Measurements from ENCODE around the gene CBR4. TPM values are rescaled to one million over a fixed set of nuclear protein-coding genes. Genes with fewer than 3 reads are reported as not detected.

Gene CBR4
- total RNA-seq, 3 donors from 2014 or later = 19.8 to 46.0 (median 31.5) TPM

DNA sequence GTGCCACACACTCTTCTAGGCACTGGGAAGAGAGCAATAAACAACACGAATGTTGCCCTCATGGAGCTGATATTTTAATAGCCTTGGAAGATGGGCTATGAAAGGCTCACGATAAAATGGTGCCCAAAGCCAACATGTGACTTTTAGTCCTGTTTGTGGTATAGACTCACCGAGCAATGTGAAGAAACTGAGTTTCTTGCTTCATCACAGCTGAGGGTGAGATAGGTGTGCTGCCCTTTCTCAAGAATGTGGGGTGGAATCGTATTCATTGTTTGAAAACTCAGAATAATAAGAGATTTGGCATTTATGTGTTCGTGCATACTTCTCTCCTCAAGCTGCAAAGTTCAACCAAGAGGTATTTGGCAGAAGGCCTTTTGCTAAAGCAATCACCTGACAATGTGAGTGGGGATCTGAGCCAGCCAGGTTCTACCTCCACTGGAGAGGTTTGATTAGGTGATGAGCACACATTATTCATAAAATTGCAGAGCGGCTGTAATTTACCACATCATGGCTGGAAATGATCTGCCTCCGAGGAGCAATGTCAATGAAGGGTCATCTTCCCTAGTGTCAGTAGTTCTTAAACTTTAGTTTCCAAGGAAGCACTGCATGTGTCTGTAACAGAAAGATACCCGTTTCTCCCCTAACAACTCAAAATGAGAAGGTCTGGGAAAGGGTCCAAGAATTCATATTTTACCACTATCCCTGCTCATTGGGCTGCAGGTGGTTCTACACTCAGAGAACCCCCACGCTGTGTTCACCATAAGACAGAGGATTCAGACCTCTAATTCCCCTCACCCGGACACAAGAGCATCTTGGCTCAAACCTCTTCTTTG is 41.9 kb upstream of the CBR4 start:
- DNase-seq (ENCODE audit: low spot score in 2 of 2) = peak in 1 of 2 donors; percentile 64
- TF ChIP-seq POLR2A (IDR thresholded peaks at IDR 0.05) (no peak), CTCF (IDR thresholded peaks at IDR 0.05) (no peak)
- Histone ChIP-seq H3K4me1 (peaks cover 0 to 12% of the 10 kb centered on the region in 2 donors), H3K4me3 (no peak overlapping the region), H3K27me3 (no peaks in the 10 kb centered on the region), H3K9me3 (no peaks in the 10 kb centered on the region), H3K27ac (peak overlapping the region; percentile 38 to 81), H3K36me3 (no peaks in the 10 kb centered on the region)
- intact Hi-C loops (cut with DNase I; ENCODE audit: low total_unique reads) = no loop called here

DNA sequence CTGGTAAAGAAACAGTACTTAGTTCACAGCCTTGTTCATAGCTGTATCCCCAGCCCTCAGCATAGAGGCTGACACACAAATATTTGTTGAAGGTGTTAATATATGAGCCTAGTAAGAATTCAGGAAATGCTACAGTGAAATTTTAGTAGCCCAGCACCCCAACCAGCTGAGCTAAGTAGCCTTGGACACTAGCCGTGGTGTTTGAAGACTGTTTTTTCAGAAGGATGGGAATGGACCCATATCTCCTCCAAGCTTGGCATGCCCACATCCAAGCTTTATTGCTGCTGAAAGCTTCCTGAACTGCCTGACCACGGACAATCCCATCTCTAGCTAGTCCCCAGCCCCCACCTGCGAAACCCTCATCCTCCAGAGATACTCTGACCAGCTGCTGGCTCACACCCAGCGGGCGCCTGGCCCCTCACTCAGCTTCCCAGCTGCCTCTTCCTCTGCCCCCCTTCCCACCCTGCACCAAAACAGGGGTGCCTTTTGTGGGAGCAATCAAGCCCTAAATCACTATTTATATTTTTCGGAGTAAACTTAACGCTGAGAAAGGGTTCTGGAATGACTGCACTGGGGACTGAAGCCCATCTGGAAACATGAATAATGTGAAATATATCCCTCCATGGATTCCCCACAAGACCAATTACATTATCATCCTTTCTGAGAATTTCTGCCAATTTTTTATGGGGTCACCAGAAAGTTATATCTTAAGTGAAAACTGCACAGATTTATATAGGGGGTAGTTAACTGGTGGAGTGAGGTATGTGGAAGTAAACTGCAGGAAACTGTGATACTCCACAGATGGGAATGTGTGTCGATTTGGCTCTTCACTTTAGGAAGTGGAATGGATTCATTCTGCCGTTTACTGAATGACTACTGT is 41.1 kb upstream of the CBR4 start:
- Histone ChIP-seq H3K36me3 (no peaks in the 10 kb centered on the region), H3K27ac (peak overlapping the region; percentile 38 to 81), H3K27me3 (no peaks in the 10 kb centered on the region), H3K9me3 (no peaks in the 10 kb centered on the region), H3K4me3 (no peak overlapping the region), H3K4me1 (peaks cover 0 to 12% of the 10 kb centered on the region in 2 donors)
- intact Hi-C loops (cut with DNase I; ENCODE audit: low total_unique reads) = no loop called here
- TF ChIP-seq POLR2A (IDR thresholded peaks at IDR 0.05) (no peak), CTCF (IDR thresholded peaks at IDR 0.05) (no peak), POLR2AphosphoS5 (IDR thresholded peaks at IDR 0.05) (no peak)
- no peak for DNase-seq (ENCODE audit: low spot score in 2 of 2)

DNA sequence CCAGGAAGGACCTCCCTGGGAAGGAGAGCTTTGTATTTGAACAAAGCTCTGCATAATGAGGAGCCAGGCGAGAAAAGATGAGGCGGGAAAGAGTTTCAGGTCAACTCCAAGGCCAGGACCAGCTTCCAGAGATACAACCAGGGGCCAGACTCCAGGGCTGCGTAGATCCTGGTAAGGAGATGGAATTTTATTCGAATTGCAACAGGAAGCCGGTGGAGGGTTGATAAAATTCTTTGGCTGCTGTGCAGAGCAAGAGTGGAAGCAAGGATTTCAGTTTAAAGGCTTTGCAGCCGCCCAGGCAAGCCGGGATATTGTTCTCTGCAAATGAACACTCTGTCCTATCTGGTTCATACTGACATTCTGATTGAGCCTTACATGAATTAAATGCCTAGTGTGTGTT is 40.2 kb upstream of the CBR4 start:
- no peaks in the 10 kb centered on the region for H3K27me3 ChIP-seq
- H3K27ac ChIP-seq = peak overlapping the region in 1 of 2 donors; percentile 81
- H3K4me1 ChIP-seq = peaks cover 0 to 12% of the 10 kb centered on the region in 2 donors
- intact Hi-C loops (cut with DNase I; ENCODE audit: low total_unique reads) = no loop called here
- no peaks in the 10 kb centered on the region for H3K9me3 ChIP-seq
- no peaks in the 10 kb centered on the region for H3K36me3 ChIP-seq
- no peak for TF ChIP-seq POLR2AphosphoS5 (IDR thresholded peaks at IDR 0.05)
- no peak overlapping the region for H3K4me3 ChIP-seq
- no peak for DNase-seq (ENCODE audit: low spot score in 2 of 2)

DNA sequence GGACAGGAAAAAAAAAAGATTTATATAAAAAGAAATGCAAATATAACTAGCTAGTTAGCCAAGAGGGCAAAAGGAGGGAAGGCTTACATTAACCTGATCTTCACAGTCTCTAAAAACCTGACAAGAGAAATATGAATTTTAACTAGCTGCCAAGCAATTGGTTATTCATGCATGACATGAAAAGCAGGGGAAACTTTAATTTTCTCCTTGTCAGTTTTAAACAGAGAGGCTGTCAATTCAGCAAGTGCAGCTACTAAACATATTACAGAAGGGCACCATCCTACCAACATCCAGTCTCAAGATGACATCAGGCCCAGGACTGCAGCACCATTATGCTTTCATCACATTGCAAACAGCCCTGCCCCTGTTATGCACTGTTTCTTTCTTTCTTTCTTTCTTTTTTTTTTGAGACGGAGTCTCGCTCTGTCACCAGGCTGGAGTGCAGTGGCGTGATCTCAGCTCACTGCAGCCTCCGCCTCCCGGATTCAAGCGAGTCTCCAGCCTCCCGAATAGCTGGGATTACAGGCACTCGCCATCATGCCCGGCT is 38.9 kb upstream of the CBR4 start:
- H3K4me3 ChIP-seq = no peak overlapping the region
- no peaks in the 10 kb centered on the region for H3K9me3 ChIP-seq
- H3K4me1 ChIP-seq = peaks cover 0 to 12% of the 10 kb centered on the region in 2 donors
- H3K36me3 ChIP-seq = no peaks in the 10 kb centered on the region
- intact Hi-C loops (cut with DNase I; ENCODE audit: low total_unique reads) = no loop called here
- no peaks in the 10 kb centered on the region for H3K27me3 ChIP-seq
- DNase-seq (ENCODE audit: low spot score in 2 of 2) = no peak
- H3K27ac ChIP-seq = no peak overlapping the region
- TF ChIP-seq POLR2AphosphoS5 (IDR thresholded peaks at IDR 0.05) (no peak), POLR2A (IDR thresholded peaks at IDR 0.05) (no peak), CTCF (IDR thresholded peaks at IDR 0.05) (no peak)

DNA sequence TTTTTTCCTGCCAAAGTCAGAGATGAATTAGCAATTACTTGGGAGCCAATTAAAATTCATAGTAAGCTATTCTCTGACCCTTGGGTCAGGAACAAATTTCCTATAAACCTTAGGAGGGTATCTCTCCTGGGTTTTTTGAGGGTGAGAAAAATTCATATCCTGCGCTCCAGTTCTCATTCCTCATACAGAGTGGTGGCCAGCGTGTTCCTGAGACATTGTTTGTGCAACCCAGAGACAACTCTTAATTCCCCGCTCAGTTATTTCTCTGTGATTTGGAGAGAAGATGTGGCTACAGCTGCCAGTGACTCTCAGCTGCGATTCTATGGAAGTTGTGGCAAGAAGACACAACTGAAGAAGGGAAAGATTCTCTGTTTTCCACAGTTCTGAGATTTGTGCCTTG is 37.9 kb upstream of the CBR4 start:
- Histone ChIP-seq H3K4me3 (no peak overlapping the region), H3K4me1 (peaks cover 0 to 12% of the 10 kb centered on the region in 2 donors), H3K36me3 (no peaks in the 10 kb centered on the region), H3K27ac (no peak overlapping the region), H3K27me3 (no peaks in the 10 kb centered on the region), H3K9me3 (no peaks in the 10 kb centered on the region)
- TF ChIP-seq CTCF (IDR thresholded peaks at IDR 0.05) = no peak
- no peak for TF ChIP-seq POLR2AphosphoS5 (IDR thresholded peaks at IDR 0.05)
- TF ChIP-seq POLR2A (IDR thresholded peaks at IDR 0.05) = no peak
- intact Hi-C loops (cut with DNase I; ENCODE audit: low total_unique reads) = no loop called here
- DNase-seq (ENCODE audit: low spot score in 2 of 2) = no peak
